GM18505 (cell line): ENCODE measurements around the gene RFESD.

Experiments used
- ATAC-seq: cut with Tn5 transposase; IDR thresholded peaks from one replicate; pipeline ENCODE4 v1.9.1; 2021; ENCODE audit not compliant: unreplicated experiment
- POLR2A ChIP-seq: IDR thresholded peaks from 4 replicates; pipeline ENCODE4 v1.6.1; 2011; ENCODE audit warnings: borderline replicate concordance; ENCODE audit not compliant: insufficient read depth, insufficient read length; ENCODE audit errors: extremely low read depth

RFESD gene

DNA sequence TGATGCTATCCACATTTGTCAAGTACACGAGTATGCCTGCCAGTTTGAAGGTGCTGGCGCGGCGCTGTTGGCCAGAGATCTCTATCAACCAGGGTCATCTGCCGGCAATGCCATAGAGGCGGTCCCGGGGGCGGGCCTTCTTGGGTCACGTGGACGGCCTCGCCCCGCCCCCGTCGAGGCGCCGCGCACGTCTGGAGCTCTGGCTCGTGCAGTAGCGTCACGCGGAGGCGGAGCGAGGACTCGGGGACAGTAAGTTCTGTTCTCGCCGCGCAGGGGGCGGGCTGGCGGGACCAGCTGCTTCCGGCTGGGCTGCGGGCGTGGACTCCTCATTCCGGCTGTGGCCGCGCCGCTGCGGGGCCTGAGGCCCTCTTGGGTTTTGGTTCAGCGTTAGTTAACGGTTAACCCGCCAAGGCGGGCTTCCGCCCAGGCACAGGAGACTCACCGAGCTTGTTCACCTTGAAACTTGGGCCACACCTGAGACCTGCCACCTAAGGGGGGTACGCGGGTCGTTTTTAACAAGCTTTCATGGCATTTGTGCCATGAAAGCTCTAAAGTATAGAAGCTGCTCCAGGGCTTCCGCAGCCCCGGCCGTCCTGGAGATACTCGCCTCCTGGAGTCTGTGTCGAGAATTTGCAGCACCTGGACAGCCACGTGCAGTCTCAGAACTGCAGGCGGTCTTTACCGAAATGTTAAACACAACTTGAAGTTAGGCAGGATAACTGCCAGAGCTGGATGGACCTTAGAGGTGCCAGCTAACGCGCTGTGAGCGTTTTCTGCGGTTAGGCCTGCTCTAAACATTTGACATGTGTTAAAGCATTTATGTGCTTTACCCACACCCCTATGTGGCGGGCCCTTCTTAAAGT lies at the start of gene RFESD:
Gene RFESD (plus strand): TSS at position 209 of the 863 bp plus-strand sequence. CDS start 5,495 bp downstream, outside the sequence.
- peak; percentile 90 for TF ChIP-seq POLR2A
- peak; percentile 97 for ATAC-seq

- no peak for TF ChIP-seq POLR2A
- ATAC-seq, result no peak
Measured at GRCh38 chr5:95599252-95599651, 47.3 kb upstream of the RFESD start.

DNA sequence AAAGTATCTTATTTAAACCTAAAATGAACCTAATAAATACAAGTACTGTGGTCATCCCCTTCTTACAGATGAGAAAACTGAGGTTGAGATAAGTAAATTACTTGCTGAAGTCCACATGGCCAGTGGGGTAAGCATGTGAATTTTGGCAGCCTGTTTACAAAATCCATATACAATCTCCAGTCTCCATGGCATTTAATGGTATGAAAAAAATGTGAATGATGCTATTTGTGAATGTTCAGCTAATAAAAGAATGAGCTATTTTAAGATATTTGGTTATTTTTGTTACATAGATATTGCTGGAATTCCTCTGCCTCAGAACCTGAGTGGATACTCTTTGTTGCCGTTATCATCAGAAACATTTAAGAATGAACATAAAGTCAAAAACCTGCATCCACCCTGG lies 46.0 kb upstream of the RFESD start:
- no peak for TF ChIP-seq POLR2A
- no peak for ATAC-seq

- no peak for ATAC-seq
- TF ChIP-seq POLR2A, result no peak
Measured at GRCh38 chr5:95605786-95606185, 40.8 kb upstream of the RFESD start.

GRCh38 chr5:95606419-95606818 lies 40.2 kb upstream of the RFESD start:
- TF ChIP-seq POLR2A, result no peak
- ATAC-seq, result no peak

DNA sequence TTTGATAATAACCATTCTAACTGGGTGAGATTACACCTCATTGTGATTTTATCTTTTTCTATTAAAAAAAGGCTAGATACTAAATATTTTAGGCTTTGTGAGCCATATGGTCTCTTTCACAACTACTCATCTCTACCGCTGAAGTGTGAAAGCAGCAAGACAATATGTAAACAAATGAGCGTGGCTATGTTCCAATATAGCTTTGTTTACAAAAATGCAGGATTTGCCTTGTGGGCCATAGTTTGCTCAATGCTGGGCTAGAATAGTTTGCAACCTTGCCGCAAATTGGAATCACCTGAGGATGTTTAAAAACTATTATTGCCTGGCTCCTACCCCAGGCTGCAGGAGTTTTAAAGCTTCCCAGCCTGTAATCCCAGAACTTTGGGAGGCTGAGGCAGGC lies 36.9 kb upstream of the RFESD start:
- no peak for ATAC-seq
- TF ChIP-seq POLR2A, result no peak

DNA sequence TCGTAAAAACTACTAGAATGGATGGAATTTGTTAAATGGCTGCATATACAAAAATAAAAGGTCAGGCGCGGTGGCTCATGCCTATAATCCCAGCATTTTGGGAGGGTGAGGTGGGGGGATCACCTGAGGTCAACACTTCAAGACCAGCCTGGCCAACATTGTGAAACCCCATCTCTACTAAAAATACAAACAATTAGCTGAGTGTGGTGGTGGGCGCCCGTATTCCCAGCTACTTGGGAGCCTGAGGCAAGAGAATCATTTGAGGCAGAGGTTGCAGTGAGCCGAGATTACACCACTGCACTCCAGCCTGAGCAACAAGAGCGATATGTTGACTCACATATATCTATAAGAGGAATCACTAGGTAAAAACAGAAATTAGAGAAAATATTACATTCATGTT lies 36.0 kb upstream of the RFESD start:
- no peak for ATAC-seq
- no peak for TF ChIP-seq POLR2A

- TF ChIP-seq POLR2A, result no peak
- no peak for ATAC-seq
Measured at GRCh38 chr5:95611396-95611795, 35.2 kb upstream of the RFESD start.

GRCh38 chr5:95613514-95613913 lies 33.1 kb upstream of the RFESD start:
- ATAC-seq, result no peak
- TF ChIP-seq POLR2A, result no peak

DNA sequence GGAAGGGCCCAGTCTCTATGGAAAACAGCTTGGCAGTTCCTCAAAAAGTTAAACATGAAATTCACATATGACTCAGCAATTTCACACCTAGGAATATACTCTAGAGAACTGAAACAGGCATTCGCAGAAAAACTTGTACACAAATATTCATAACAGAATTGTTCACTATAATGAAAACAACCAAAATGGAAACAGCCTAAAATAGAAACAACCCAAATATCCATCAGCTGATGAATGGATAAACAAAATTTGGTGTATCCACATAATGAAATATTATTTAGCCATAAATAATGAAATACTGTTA lies 31.5 kb upstream of the RFESD start:
- peak; percentile 55 for ATAC-seq
- TF ChIP-seq POLR2A, result no peak

- ATAC-seq, result no peak
- no peak for TF ChIP-seq POLR2A
Measured at GRCh38 chr5:95617057-95617456, 29.5 kb upstream of the RFESD start.

- no peak for ATAC-seq
- no peak for TF ChIP-seq POLR2A
Measured at GRCh38 chr5:95619096-95619495, 27.5 kb upstream of the RFESD start.

- TF ChIP-seq POLR2A, result no peak
- no peak for ATAC-seq
Measured at GRCh38 chr5:95619514-95620029, 27.0 kb upstream of the RFESD start.
